NCI-H748 treated with DMSO at 0.1 percent for 48 hours (cell line): ENCODE measurements around the gene MUC6.

ENCODE experiments used
- DNase-seq: peaks from one replicate; lab custom pipeline; 2025; lab: John Stamatoyannopoulos, UW

Gene MUC6

DNA sequence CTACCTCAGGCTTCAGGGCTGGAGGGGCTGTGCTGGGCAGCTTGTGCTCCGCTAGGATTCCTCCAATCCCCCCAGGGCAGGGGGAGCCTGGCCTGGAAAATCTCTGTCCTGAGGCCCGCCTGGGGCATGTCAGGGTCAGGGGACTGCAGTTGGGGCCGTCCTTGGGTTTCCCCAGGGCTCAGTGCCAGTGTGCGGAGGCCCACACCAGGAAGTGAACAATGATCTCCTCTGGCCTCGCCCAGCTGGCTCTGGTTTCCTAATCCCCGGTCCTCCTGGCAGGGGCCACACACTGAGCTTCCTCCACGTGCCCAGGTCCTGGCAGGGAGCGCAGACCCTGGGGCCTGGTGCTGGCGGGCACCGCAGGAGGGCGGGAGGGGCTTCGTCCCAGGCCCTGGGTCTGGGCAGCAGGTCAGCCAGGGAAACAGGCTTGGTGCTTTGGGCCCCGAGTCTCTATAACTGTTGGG, 36.8 kb upstream of the MUC6 start:
- no peak for DNase-seq

GRCh38 chr11:1072821-1073231, 36.3 kb upstream of the MUC6 start:
- DNase-seq = no peak

DNA sequence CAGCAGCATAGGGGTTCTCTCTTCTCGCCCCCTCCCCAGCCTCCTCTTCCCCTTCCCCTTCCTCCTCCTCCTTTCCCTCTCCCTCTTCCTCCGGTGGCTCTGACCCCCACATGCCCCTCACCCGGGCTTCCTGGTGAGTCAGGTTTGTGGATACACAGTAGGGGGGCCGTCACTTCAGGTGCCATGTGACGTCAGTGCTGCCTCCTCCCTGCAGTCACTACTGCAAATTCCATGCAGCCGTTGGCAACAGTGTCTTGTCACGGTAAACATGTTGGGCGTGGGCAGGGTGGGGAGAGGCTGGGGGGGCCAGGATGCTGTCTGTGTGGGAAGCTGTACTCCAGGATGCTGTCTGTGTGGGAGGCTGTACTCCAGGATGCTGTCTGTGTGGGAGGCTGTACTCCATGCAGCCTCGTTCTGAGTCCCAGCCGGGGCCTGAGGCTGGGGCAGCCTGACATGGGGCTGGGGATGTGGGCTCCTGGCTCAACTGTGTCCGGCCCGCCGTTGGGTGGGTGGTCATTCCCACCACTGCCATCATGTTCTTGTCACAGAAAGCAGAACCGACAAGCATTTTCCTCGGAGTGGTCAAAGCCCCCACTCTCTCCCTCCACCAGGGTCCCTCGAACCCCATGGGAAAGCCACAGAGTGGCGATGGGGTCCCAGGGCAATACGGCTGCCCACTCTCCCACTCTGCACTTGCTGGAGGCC, 35.8 kb upstream of the MUC6 start:
- no peak for DNase-seq

GRCh38 chr11:1071571-1072115, 35.1 kb upstream of the MUC6 start:
- no peak for DNase-seq

- DNase-seq = no peak
These were observed 34.3 kb upstream of the MUC6 start for GRCh38 chr11:1070594-1071462.

GRCh38 chr11:1069740-1070139, 33.2 kb upstream of the MUC6 start:
- DNase-seq = no peak

DNA sequence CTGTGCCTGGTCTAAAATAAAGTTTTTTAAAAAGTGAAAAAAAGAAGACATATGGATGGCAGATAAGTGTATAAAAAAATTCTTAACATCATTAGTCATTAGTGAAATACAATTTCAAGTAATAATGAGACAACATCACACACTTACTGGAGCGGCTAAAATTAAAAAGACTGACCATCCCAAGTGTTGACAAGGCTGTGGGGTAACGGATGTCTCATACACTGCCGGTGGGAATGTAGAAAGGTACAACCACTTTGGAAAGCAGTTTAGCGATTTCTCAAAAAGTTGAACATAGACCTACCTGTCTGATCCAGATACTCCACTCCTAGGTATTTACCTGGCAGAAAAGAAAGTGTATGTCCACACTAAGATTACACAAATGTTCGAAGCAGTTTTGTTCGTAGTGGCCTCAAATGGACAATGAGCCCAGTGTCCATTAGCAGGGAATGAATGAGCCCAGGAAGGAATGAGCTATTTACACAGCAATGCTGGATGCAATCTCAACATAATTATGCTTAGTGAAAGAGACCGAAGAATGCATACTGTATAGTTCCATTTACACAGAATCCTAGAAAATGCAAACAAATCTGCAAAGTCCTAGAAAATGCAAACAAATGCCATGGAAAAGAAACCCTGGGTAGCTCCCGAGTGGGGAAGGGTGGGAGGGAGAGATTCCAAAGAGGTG, 31.4 kb upstream of the MUC6 start:
- DNase-seq = no peak

DNA sequence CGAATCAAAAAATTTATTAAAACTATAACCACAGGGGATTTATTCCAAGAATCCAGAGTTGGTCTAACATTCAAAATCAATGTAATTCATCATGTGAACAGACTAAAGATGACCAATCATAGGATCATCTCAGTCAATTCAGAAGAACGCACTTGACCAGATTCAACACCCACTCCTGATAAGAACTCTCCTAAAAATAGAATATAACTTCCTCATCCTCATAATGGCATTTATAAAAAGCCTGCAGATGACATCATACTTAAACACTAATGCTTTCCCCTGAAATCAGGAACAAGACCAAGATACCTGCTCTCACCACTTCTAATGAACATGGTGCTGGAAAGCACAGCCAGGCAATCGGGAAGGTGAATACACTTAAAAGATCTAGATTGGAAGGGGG, 27.6 kb upstream of the MUC6 start:
- DNase-seq = no peak

DNA sequence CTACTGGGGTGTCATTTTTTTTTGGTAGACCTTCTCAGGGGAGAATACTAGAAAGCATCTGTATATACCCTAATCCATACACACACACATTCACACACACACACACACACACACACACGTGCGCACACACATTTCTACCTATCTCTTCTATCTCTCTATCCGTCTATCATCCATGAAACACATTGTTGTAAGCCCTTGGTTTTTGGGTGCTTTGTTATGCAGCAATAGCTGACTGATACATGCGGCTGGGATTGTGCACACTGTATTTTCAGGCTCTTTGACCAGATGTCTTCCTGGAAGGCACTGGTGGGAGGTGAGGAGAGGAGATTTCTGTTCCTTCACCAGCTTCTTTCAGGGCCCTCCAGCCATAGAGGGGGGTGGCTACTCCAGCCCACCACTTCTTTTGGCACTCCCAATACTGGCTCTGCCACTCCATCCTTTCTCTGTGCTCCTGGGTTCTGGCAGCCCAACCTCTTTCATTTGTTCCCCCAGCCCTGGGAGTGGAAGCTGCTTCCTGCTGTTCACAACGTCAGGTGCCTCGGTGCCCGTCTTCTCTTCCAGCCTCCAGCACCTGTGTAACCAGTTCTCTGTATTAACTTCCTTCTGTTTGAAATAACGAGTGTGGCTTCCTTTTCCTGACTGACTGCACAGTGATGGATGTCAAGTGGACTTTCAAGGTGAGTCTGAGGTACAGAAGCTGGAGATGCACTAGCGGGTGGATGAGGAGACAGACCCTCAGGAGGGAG, 25.7 kb upstream of the MUC6 start:
- no peak for DNase-seq

DNA sequence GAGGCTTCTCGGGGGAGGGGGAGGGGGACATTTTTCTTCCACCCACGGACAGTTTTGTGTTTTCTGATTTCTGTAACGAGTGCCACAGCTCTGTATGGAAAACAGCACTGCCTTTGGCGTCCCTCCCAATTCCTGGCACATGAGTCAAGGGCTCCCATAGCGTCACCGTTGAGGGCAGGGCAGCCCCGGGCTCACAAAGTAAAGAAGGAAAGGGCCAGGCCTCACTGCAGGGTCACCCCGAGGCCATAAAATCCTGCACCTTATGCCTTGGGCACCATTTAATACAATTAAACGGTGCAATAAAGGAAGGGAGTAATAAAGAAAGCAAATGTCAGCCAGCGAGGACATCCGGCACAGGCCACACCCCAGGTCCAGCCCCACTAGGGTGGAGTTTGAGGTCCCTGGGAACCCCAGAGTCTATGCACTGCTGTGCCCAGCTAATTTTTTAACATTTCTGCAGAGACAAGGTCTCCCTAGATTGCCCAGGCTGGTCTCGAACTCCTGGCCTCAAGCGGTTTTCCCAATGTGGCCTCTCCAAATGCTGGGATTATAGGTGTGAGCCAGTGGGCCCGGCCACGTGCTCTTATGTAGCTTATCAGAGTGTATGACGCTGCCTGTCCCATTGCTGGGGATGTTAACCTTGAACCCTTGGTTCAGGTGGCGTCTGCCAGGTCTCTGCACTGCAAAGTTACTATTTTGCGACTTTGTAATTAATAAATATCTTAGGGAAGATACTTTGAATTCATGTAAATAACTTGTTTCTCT, 24.5 kb upstream of the MUC6 start:
- no peak for DNase-seq

- no peak for DNase-seq
These were observed 23.9 kb upstream of the MUC6 start for GRCh38 chr11:1060410-1060809.

DNA sequence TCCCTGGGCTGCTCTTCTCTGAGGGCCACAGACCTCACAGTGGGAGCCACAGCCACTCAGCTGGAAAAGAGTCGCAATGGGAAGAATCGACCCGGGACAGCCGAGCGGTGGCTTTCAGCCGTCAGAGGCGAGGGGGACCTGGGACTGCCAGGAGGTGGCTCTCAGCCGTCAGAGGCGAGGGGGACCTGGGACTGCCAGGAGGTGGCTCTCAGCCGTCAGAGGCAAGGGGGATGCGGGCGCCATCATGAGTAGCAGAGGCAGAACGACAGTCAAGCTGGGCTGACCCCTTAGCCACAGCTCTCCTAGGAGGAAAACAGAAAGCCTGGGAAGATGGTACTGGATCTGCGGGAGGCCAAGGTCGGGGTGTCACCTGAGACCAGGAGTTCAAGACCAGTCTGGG, 23.2 kb upstream of the MUC6 start:
- no peak for DNase-seq

DNA sequence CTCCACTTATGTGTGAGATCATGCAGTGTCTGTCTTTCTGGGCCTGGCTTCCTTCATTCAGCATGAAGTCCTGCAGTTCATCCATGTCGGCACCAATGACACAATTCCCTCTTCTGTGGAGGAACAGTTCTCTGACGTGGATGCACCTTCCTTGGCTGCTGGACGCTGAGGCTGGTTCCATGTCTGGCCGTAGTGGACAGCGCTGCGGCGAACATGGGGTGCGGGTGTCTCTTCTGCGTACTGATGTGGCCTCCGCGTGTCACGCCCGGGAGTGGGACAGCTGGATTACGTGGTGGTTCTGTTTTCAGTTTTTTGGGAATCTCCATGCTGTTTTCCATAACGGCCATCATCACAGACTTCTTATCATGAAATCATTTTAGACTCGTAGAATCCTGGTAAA, 21.3 kb upstream of the MUC6 start:
- DNase-seq = no peak

GRCh38 chr11:1055990-1056771, 19.7 kb upstream of the MUC6 start:
- DNase-seq = no peak

DNA sequence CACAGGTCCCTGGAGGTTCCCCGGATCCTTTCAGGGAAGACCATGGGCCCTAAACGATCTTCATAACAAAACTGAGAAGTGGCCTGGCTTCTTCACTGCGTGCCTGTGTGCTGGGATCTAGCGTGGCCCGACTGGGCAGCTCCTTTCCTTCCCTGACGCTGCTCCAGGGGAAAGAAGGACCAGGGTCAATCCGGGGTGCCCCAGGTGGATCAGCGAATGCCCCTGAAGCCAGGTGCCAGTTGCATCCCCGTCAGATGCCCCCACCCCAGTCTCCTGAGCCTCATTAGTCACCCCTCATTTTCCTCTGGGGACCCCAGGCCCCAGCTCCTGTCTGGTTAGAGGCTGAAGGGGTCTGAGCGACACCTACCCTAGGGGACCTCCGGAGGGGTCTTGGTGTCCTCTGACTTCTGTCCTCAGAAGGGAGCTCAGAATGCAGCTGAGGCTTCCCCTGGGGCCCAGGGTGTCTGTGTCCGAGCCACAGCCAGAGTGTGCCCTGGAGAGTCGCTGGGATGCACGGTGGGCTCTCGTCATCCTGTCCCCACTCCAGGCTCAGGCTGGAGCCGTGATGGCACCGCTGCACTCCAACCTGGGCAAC, 18.7 kb upstream of the MUC6 start:
- DNase-seq = no peak

- no peak for DNase-seq
These were observed 17.9 kb upstream of the MUC6 start for GRCh38 chr11:1054143-1055108.

GRCh38 chr11:1053121-1053901, 16.8 kb upstream of the MUC6 start:
- DNase-seq = no peak
